HCT116 (cell line): ENCODE data around the gene C10orf90. TPM values are rescaled to one million over a fixed set of nuclear protein-coding genes. Genes with fewer than 3 reads are reported as not detected.

Experiments used
- ATAC-seq: fragments of 200-7000 bp; cut with Tn5 transposase; 2 replicates; pipeline ENCODE4 v1.9.1; 2020; ENCODE audit warnings: mild to moderate bottlenecking, moderate library complexity
- BruUV-seq: library from RNA; stranded (reverse); fragments of 400-500 nt; replicated peaks from 2 replicates; lab custom pipeline; 2021; lab: Mats Ljungman, UMichigan
- CTCF ChIA-PET: fragments of 300-600 bp; sonication (Branson Sonifier 250); formaldehyde crosslinking; loops from one replicate; lab custom pipeline; 2021; ENCODE audit warnings: antibody characterized with exemption; lab: Charles Lee
- POLR2A ChIA-PET: fragments of 300-600, 350-600 bp; sonication (Branson Sonifier 250); formaldehyde crosslinking; loops from one replicate; lab custom pipeline; 2021; ENCODE audit warnings: antibody characterized with exemption; lab: Charles Lee
- RAD21 ChIA-PET, 2 experiments: fragments of 300-600 bp; sonication (Branson Sonifier 250); formaldehyde crosslinking; loops; one replicate each; lab custom pipeline; 2023; ENCODE audit warnings: low total read pairs in 2 of 2; ENCODE audit not compliant: uncharacterized antibody in 2 of 2, unreplicated experiment in 2 of 2, low non-redundant PET in 1 of 2; lab: Charles Lee
- DNase-seq: peaks from one replicate; pipeline ENCODE4 v3.0.0-alpha.2; 2010; ENCODE audit warnings: low read depth, low spot score
- H2AFZ ChIP-seq: fragments of 200-600 bp; shearing (Covaris generic), sonication (generic); 2 replicates; pipeline ENCODE4 v1.6.1; 2017; ENCODE audit warnings: low read depth, mixed run types, mixed read lengths, antibody characterized with exemption, low read length; ENCODE audit not compliant: poor library complexity, severe bottlenecking
- H3K27ac ChIP-seq: 2 replicates; pipeline ENCODE4 v1.5.1; 2012; ENCODE audit warnings: low read depth, low read length
- H3K27me3 ChIP-seq: fragments of 200-600 bp; sonication (generic); 2 replicates; pipeline ENCODE4 v1.6.1; 2016; ENCODE audit warnings: mixed run types, low read length, mixed read lengths; ENCODE audit not compliant: insufficient read depth
- H3K36me3 ChIP-seq, 2 experiments: fragments of 200-500 bp in 1 of 2; fragments of 200-600 bp in 1 of 2; sonication (Bioruptor generic) in 1 of 2; sonication (generic) in 1 of 2; 2 replicates each; pipeline versions ENCODE4 v1.5.1 to v1.6.1; 2014 to 2016; ENCODE audit warnings: low read length in 2 of 2, inconsistent platforms in 1 of 2, mixed read lengths in 1 of 2, mixed run types in 1 of 2; ENCODE audit not compliant: insufficient read depth in 2 of 2, control insufficient read depth in 1 of 2
- H3K4me1 ChIP-seq, 2 experiments: fragments of 200-600 bp in 1 of 2; sonication (generic) in 1 of 2; 2 replicates each; pipeline versions ENCODE4 v1.5.1 to v1.6.1; 2012 to 2017; ENCODE audit warnings: low read length in 2 of 2, inconsistent platforms in 1 of 2, mild to moderate bottlenecking in 1 of 2, mixed read lengths in 1 of 2, mixed run types in 1 of 2, moderate library complexity in 1 of 2; ENCODE audit not compliant: insufficient read depth in 2 of 2, control insufficient read depth in 1 of 2
- H3K4me2 ChIP-seq: fragments of 200-600 bp; sonication (generic); 2 replicates; pipeline ENCODE4 v1.6.1; 2017; ENCODE audit warnings: mixed run types, low read length, mixed read lengths
- H3K4me3 ChIP-seq, 2 experiments: fragments of 200-600 bp in 1 of 2; sonication (generic) in 1 of 2; replicated peaks in 1 of 2; 2 replicates each; pipeline ENCODE4 v1.5.1; 2011 to 2016; ENCODE audit warnings: low read length in 2 of 2, control low read depth in 1 of 2, low read depth in 1 of 2, mild to moderate bottlenecking in 1 of 2, mixed read lengths in 1 of 2, mixed run types in 1 of 2
- H3K79me2 ChIP-seq: fragments of 200-600 bp; sonication (generic); 2 replicates; pipeline ENCODE4 v1.6.1; 2017; ENCODE audit warnings: mild to moderate bottlenecking, mixed run types, low read length, moderate library complexity, mixed read lengths; ENCODE audit not compliant: insufficient read depth
- H3K9ac ChIP-seq: fragments of 200-600 bp; sonication (generic); 2 replicates; pipeline ENCODE4 v1.6.1; 2016; ENCODE audit warnings: low read length, mixed read lengths
- H3K9me2 ChIP-seq: fragments of 200-600 bp; sonication (generic), shearing (Covaris generic); 2 replicates; pipeline ENCODE4 v1.6.1; 2017; ENCODE audit warnings: mixed run types, mild to moderate bottlenecking, moderate library complexity; ENCODE audit not compliant: insufficient read depth
- H3K9me3 ChIP-seq, 2 experiments: fragments of 200-500 bp in 1 of 2; fragments of 200-600 bp in 1 of 2; sonication (Bioruptor generic) in 1 of 2; sonication (generic) in 1 of 2; 2 replicates each; pipeline ENCODE4 v1.6.1; 2014 to 2017; ENCODE audit warnings: low read length in 2 of 2, mixed read lengths in 2 of 2, inconsistent platforms in 1 of 2, low read depth in 1 of 2, mild to moderate bottlenecking in 1 of 2, mixed run types in 1 of 2, moderate library complexity in 1 of 2; ENCODE audit not compliant: control insufficient read depth in 1 of 2, insufficient read depth in 1 of 2
- H4K20me1 ChIP-seq: fragments of 200-600 bp; sonication (generic), shearing (Covaris generic); 2 replicates; pipeline ENCODE4 v1.6.1; 2017; ENCODE audit warnings: mixed run types, mild to moderate bottlenecking, moderate library complexity; ENCODE audit not compliant: insufficient read depth
- CBX3 ChIP-seq: IDR thresholded peaks from 2 replicates; pipeline ENCODE4 v1.6.1; 2012; ENCODE audit warnings: low read depth
- CEBPB ChIP-seq: IDR thresholded peaks from 2 replicates; pipeline ENCODE4 v1.6.1; 2012; ENCODE audit warnings: low read depth
- EGR1 ChIP-seq: IDR thresholded peaks from 2 replicates; pipeline ENCODE4 v1.6.1; 2012; ENCODE audit warnings: low read depth
- ELF1 ChIP-seq: IDR thresholded peaks from 2 replicates; pipeline ENCODE4 v1.6.1; 2012; ENCODE audit warnings: low read depth, borderline replicate concordance
- FOSL1 ChIP-seq: IDR thresholded peaks from 2 replicates; pipeline ENCODE4 v1.6.1; 2012; ENCODE audit warnings: low read depth
- JUND ChIP-seq: IDR thresholded peaks from 2 replicates; pipeline ENCODE4 v1.6.1; 2012
- RAD21 ChIP-seq: IDR thresholded peaks from 2 replicates; pipeline ENCODE4 v1.6.1; 2012; ENCODE audit warnings: low read depth, mild to moderate bottlenecking
- SIN3A ChIP-seq: IDR thresholded peaks from 2 replicates; pipeline ENCODE4 v1.6.1; 2012; ENCODE audit warnings: low read depth
- SRF ChIP-seq: IDR thresholded peaks from 2 replicates; pipeline ENCODE4 v1.6.1; 2012; ENCODE audit warnings: low read depth
- ZBTB33 ChIP-seq: IDR thresholded peaks from 2 replicates; pipeline ENCODE4 v1.6.1; 2011; ENCODE audit warnings: mild to moderate bottlenecking, low read length, moderate library complexity; ENCODE audit not compliant: insufficient replicate concordance; ENCODE audit errors: extremely low read depth
- ZFX ChIP-seq: fragments of 450-650 bp; IDR thresholded peaks from 2 replicates; pipeline ENCODE4 v1.6.1; 2017
- ZNF274 ChIP-seq: fragments of 200-500 bp; sonication (Bioruptor generic); IDR thresholded peaks from 2 replicates; pipeline ENCODE4 v1.6.1; 2014; ENCODE audit warnings: mild to moderate bottlenecking, low read depth, low read length, inconsistent platforms
- intact Hi-C: fragments of 100-400 bp; cut with micrococcal nuclease; formaldehyde crosslinking; loops from 2 replicates; pipeline ENCODE4 v1.10.0; 2022
- total RNA-seq: library from RNA; stranded (reverse); gene quantifications from one replicate; pipeline ENCODE4 v1.2.1, GENCODE V29; 2021; ENCODE audit not compliant: unreplicated experiment
- TF ChIP-seq, protein P1 (sequence below): IDR thresholded peaks from 2 replicates; pipeline ENCODE4 v1.6.1; 2012
- TF ChIP-seq, protein P2 (sequence below): IDR thresholded peaks from 2 replicates; pipeline ENCODE4 v1.6.1; 2012
- TF ChIP-seq, protein P3 (sequence below), 3 experiments: fragments of 200-600 bp in 1 of 3; sonication (generic) in 1 of 3; IDR thresholded peaks in 2 of 3; conservative IDR thresholded peaks in 1 of 3; 2 replicates each; pipeline ENCODE4 v1.5.1; 2012 to 2017; ENCODE audit warnings: low read depth in 2 of 3, low read length in 2 of 3, antibody characterized with exemption in 1 of 3, borderline replicate concordance in 1 of 3, control low read depth in 1 of 3, mild to moderate bottlenecking in 1 of 3, mixed read lengths in 1 of 3, mixed run types in 1 of 3, moderate library complexity in 1 of 3; ENCODE audit not compliant: insufficient read depth in 1 of 3
- TF ChIP-seq, protein P4 (sequence below): IDR thresholded peaks from 2 replicates; pipeline ENCODE4 v1.6.1; 2012; ENCODE audit warnings: low read depth

The C10orf90 gene
- total RNA-seq, 1 experiment from 2014 or later: not detected

DNA sequence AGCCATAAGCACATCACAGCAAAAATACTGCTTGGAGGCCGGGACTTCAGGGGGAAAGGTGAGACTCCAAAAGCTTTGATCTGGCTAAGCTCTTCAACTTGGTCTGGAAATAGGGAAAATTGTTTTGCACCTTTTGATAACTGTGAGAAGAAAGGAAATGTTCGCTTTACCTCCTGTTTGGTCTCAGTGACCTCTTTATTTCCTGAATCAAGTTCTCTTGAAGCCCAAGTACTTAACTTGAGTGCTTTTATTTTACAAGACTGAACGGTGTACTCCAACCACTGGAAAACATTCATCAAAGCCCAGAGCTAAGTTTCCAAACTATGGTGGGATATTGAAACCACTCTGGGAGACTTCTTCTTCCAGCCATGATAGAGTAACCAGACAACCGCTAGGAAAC lies 5.3 kb downstream of the C10orf90 start:
- CTCF ChIA-PET: no interaction called here
- no peak for ATAC-seq
- no peak overlapping the region for H3K27ac ChIP-seq
- DNase-seq: no peak
- intact Hi-C loops: no loop called here
- H3K27me3 ChIP-seq: peaks cover 57% of the 10 kb centered on the region
- TF ChIP-seq, protein P1, sequence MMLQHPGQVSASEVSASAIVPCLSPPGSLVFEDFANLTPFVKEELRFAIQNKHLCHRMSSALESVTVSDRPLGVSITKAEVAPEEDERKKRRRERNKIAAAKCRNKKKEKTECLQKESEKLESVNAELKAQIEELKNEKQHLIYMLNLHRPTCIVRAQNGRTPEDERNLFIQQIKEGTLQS: no peak
- TF ChIP-seq, protein P2, sequence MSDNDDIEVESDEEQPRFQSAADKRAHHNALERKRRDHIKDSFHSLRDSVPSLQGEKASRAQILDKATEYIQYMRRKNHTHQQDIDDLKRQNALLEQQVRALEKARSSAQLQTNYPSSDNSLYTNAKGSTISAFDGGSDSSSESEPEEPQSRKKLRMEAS: no peak
- no peak for TF ChIP-seq ZFX
- TF ChIP-seq, protein P3, sequence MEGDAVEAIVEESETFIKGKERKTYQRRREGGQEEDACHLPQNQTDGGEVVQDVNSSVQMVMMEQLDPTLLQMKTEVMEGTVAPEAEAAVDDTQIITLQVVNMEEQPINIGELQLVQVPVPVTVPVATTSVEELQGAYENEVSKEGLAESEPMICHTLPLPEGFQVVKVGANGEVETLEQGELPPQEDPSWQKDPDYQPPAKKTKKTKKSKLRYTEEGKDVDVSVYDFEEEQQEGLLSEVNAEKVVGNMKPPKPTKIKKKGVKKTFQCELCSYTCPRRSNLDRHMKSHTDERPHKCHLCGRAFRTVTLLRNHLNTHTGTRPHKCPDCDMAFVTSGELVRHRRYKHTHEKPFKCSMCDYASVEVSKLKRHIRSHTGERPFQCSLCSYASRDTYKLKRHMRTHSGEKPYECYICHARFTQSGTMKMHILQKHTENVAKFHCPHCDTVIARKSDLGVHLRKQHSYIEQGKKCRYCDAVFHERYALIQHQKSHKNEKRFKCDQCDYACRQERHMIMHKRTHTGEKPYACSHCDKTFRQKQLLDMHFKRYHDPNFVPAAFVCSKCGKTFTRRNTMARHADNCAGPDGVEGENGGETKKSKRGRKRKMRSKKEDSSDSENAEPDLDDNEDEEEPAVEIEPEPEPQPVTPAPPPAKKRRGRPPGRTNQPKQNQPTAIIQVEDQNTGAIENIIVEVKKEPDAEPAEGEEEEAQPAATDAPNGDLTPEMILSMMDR (IDR thresholded peaks at IDR 0.05 in 2 of 3, conservative IDR thresholded peaks at IDR 0.05 in 1 of 3; ENCODE audit: borderline replicate concordance in 1 of 3, insufficient read depth in 1 of 3, low read depth in 2 of 3, low read length in 2 of 3): no peak
- TF ChIP-seq, protein P4, sequence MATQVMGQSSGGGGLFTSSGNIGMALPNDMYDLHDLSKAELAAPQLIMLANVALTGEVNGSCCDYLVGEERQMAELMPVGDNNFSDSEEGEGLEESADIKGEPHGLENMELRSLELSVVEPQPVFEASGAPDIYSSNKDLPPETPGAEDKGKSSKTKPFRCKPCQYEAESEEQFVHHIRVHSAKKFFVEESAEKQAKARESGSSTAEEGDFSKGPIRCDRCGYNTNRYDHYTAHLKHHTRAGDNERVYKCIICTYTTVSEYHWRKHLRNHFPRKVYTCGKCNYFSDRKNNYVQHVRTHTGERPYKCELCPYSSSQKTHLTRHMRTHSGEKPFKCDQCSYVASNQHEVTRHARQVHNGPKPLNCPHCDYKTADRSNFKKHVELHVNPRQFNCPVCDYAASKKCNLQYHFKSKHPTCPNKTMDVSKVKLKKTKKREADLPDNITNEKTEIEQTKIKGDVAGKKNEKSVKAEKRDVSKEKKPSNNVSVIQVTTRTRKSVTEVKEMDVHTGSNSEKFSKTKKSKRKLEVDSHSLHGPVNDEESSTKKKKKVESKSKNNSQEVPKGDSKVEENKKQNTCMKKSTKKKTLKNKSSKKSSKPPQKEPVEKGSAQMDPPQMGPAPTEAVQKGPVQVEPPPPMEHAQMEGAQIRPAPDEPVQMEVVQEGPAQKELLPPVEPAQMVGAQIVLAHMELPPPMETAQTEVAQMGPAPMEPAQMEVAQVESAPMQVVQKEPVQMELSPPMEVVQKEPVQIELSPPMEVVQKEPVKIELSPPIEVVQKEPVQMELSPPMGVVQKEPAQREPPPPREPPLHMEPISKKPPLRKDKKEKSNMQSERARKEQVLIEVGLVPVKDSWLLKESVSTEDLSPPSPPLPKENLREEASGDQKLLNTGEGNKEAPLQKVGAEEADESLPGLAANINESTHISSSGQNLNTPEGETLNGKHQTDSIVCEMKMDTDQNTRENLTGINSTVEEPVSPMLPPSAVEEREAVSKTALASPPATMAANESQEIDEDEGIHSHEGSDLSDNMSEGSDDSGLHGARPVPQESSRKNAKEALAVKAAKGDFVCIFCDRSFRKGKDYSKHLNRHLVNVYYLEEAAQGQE: no peak
- no peak for TF ChIP-seq SIN3A
- TF ChIP-seq ZNF274: no peak
- TF ChIP-seq CBX3: no peak
- no peak for TF ChIP-seq EGR1
- no peak for TF ChIP-seq SRF
- TF ChIP-seq JUND: no peak
- no peak for TF ChIP-seq RAD21
- no peak for TF ChIP-seq FOSL1
- TF ChIP-seq ELF1: no peak
- no peak for TF ChIP-seq CEBPB
- no peak for TF ChIP-seq ZBTB33
- no peaks in the 10 kb centered on the region for H4K20me1 ChIP-seq
- H3K9me2 ChIP-seq: no peaks in the 10 kb centered on the region
- H3K4me2 ChIP-seq: no peak overlapping the region
- POLR2A ChIA-PET: no interaction called here
- BruUV-seq: no TSS peak
- H2AFZ ChIP-seq: no peak overlapping the region
- H3K4me3 ChIP-seq: no peak overlapping the region
- H3K9ac ChIP-seq: no peak overlapping the region
- no peaks in the 10 kb centered on the region for H3K79me2 ChIP-seq
- H3K9me3 ChIP-seq: no peaks in the 10 kb centered on the region
- H3K36me3 ChIP-seq: no peaks in the 10 kb centered on the region
- RAD21 ChIA-PET: no interaction called here
- no peaks in the 10 kb centered on the region for H3K4me1 ChIP-seq
